ENCODE measurements around the gene GTF3C5.
"Not testable (repeated sequence)": the region's sequence is repeated elsewhere in the genome, so short reads cannot be mapped to it uniquely, and the experiment has no call there.

Gene GTF3C5

GRCh38 chr9:133057006-133057405 is 26.2 kb downstream of the GTF3C5 start:
- DNase-seq, result no peak

GRCh38 chr9:133057553-133057952 is 26.8 kb downstream of the GTF3C5 start:
- no peak for DNase-seq

GRCh38 chr9:133058071-133058470 is 27.3 kb downstream of the GTF3C5 start:
- no peak for DNase-seq

GRCh38 chr9:133058550-133059320 is 27.9 kb downstream of the GTF3C5 start:
- no peak for DNase-seq

- DNase-seq, result no peak
Observed at GRCh38 chr9:133059623-133060022, 28.8 kb downstream of the GTF3C5 start.

- DNase-seq, result no peak
Observed at GRCh38 chr9:133060417-133060841, 29.6 kb downstream of the GTF3C5 start.

- DNase-seq, result peak; percentile 71
Observed at GRCh38 chr9:133061019-133061763, 30.4 kb downstream of the GTF3C5 start.

- peak; percentile 97 for DNase-seq
Observed at GRCh38 chr9:133061764-133062145, 31.0 kb downstream of the GTF3C5 start, which contains the start of gene CEL. Gene CEL (plus strand): TSS chr9:133061981. CDS start chr9:133062003, 22 bp downstream.

- DNase-seq, result not testable (repeated sequence)
Observed at GRCh38 chr9:133062569-133062968, 31.8 kb downstream of the GTF3C5 start.

- DNase-seq, result no peak
Observed at GRCh38 chr9:133063159-133063499, 32.3 kb downstream of the GTF3C5 start.

- DNase-seq, result no peak
Observed at GRCh38 chr9:133063500-133064231, 32.9 kb downstream of the GTF3C5 start.

GRCh38 chr9:133064241-133065069 is 33.7 kb downstream of the GTF3C5 start:
- no peak for DNase-seq

GRCh38 chr9:133065070-133065388 is 34.2 kb downstream of the GTF3C5 start:
- no peak for DNase-seq

GRCh38 chr9:133066181-133066983 is 35.6 kb downstream of the GTF3C5 start:
- DNase-seq, result no peak

GRCh38 chr9:133067006-133067405 is 36.2 kb downstream of the GTF3C5 start:
- DNase-seq, result no peak

- no peak for DNase-seq
Observed at GRCh38 chr9:133067813-133068212, 37.0 kb downstream of the GTF3C5 start.

- not testable (repeated sequence) for DNase-seq
Observed at GRCh38 chr9:133068431-133068830, 37.6 kb downstream of the GTF3C5 start.

GRCh38 chr9:133070500-133070961 is 39.7 kb downstream of the GTF3C5 start:
- not testable (repeated sequence) for DNase-seq

GRCh38 chr9:133070985-133071384 is 40.2 kb downstream of the GTF3C5 start:
- not testable (repeated sequence) for DNase-seq

- DNase-seq, result no peak
Observed at GRCh38 chr9:133071484-133072150, 40.8 kb downstream of the GTF3C5 start.

- not testable (repeated sequence) for DNase-seq
Observed at GRCh38 chr9:133072210-133072609, 41.4 kb downstream of the GTF3C5 start.
